SU-DHL-6 (cell line): ENCODE results near the gene KPNA3.

Experiments used
- CTCF ChIP-seq: fragments of 200-600 bp; sonication (generic); IDR thresholded peaks from one replicate; pipeline ENCODE4 v1.5.1; 2017; ENCODE audit warnings: antibody characterized with exemption, mild to moderate bottlenecking, low read length, moderate library complexity; ENCODE audit not compliant: insufficient read depth, poor library complexity, severe bottlenecking
- EZH2phosphoT487 ChIP-seq: fragments of 200-600 bp; sonication (generic), shearing (Covaris generic); conservative IDR thresholded peaks from 2 replicates; pipeline ENCODE4 v1.6.1; 2018; ENCODE audit warnings: mild to moderate bottlenecking, antibody characterized with exemption, low read length, moderate library complexity, mixed read lengths

DNA sequence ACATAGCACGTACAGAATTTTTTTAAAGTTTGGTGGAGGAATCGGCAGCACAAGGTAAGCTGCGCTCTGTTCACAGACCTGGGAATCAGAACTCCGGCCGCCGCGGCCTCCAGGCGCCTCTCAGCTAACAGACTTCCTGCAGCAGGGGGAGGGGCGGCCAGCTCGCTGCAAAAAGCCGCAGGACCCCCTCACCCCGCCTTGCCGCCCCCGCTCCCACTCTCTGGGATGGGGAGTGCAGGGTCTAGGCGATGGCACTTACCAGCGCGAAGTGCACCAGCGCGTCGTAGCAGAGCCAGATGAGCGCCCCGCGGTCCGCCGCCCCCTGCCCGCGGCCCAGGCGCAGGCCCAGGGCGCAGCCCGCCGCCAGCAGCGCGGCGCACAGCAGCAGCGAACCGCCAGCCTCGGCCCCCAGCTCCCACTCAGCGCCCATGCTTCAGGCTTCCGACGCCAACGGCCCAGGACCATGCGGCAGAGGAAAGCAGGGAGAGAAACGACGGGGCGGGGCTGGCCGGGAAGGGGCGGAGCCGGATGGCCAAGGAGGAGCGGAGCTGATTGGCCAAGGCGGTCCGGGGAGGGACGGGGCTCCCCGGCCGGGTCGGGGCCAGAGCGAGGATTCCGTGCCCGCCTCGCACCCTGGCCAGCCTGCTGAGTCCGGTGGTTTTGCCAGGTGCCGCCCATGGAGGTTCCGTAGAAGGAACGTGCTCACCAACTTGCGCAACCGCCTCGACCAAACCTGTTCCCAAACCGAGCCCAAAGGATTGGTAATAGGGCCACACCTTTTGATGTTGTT, 101.3 kb downstream of the KPNA3 start, which contains the start of gene EBPL:
- no peak for TF ChIP-seq CTCF
- no peak for TF ChIP-seq EZH2phosphoT487
